Loucy (cell line): Measurements from ENCODE around the gene ENTPD8.

Experiments used
- H2AFZ ChIP-seq: fragments of 200-600 bp; sonication (generic); 2 replicates; pipeline ENCODE4 v1.6.0; 2016; ENCODE audit warnings: antibody characterized with exemption, mild to moderate bottlenecking, low read length, moderate library complexity
- H3F3A ChIP-seq: fragments of 200-600 bp; 2 replicates; pipeline ENCODE4 v1.6.0; 2016; ENCODE audit warnings: antibody characterized with exemption, low read depth, mild to moderate bottlenecking
- H3K27me3 ChIP-seq: fragments of 200-600 bp; sonication (generic); 2 replicates; pipeline ENCODE4 v1.6.1; 2014; ENCODE audit warnings: low read length, mild to moderate bottlenecking; ENCODE audit not compliant: insufficient read depth, poor library complexity, severe bottlenecking
- H3K36me3 ChIP-seq: fragments of 200-600 bp; sonication (generic); 2 replicates; pipeline ENCODE4 v1.6.1; 2016; ENCODE audit warnings: low read length; ENCODE audit not compliant: insufficient read depth
- H3K4me1 ChIP-seq: fragments of 200-600 bp; sonication (generic); 2 replicates; pipeline ENCODE4 v1.5.1; 2014; ENCODE audit warnings: low read length, mild to moderate bottlenecking; ENCODE audit not compliant: insufficient read depth, poor library complexity, severe bottlenecking
- H3K4me2 ChIP-seq: fragments of 200-600 bp; sonication (generic); 2 replicates; pipeline ENCODE4 v1.6.0; 2014; ENCODE audit warnings: antibody characterized with exemption, low read length, low read depth, mild to moderate bottlenecking; ENCODE audit not compliant: poor library complexity, severe bottlenecking
- H3K4me3 ChIP-seq: fragments of 200-600 bp; sonication (generic); 2 replicates; pipeline ENCODE4 v1.5.1; 2014; ENCODE audit warnings: low read length, mild to moderate bottlenecking, mixed read lengths; ENCODE audit not compliant: poor library complexity, severe bottlenecking
- H3K79me2 ChIP-seq: fragments of 200-600 bp; sonication (generic); 2 replicates; pipeline ENCODE4 v1.6.1; 2014; ENCODE audit warnings: low read length; ENCODE audit not compliant: insufficient read depth
- H3K9ac ChIP-seq: fragments of 200-600 bp; sonication (generic); 2 replicates; pipeline ENCODE4 v1.6.0; 2014; ENCODE audit warnings: mild to moderate bottlenecking, low read depth, low read length, moderate library complexity; ENCODE audit not compliant: poor library complexity, severe bottlenecking
- H3K9me2 ChIP-seq: fragments of 200-600 bp; sonication (generic); replicated peaks from 2 replicates; pipeline ENCODE4 v1.6.1; 2016; ENCODE audit warnings: low read depth, low read length, mixed read lengths
- H3K9me3 ChIP-seq: fragments of 200-600 bp; sonication (generic); 2 replicates; pipeline ENCODE4 v1.6.1; 2014; ENCODE audit warnings: mild to moderate bottlenecking, antibody characterized with exemption, low read length, low read depth; ENCODE audit not compliant: insufficient read depth
- H4K20me1 ChIP-seq: fragments of 200-600 bp; sonication (generic); 2 replicates; pipeline ENCODE4 v1.6.0; 2014; ENCODE audit warnings: antibody characterized with exemption, low read length, mild to moderate bottlenecking; ENCODE audit not compliant: insufficient read depth, poor library complexity, severe bottlenecking
- CTCF ChIP-seq: fragments of 200-600 bp; sonication (generic); conservative IDR thresholded peaks from 2 replicates; pipeline ENCODE4 v1.5.1; 2014; ENCODE audit warnings: mild to moderate bottlenecking, antibody characterized with exemption, low read length
- EZH2phosphoT487 ChIP-seq: fragments of 200-600 bp; IDR thresholded peaks from 2 replicates; pipeline ENCODE4 v1.6.1; 2018; ENCODE audit warnings: antibody characterized with exemption, mild to moderate bottlenecking, moderate library complexity, borderline replicate concordance

Gene ENTPD8

DNA sequence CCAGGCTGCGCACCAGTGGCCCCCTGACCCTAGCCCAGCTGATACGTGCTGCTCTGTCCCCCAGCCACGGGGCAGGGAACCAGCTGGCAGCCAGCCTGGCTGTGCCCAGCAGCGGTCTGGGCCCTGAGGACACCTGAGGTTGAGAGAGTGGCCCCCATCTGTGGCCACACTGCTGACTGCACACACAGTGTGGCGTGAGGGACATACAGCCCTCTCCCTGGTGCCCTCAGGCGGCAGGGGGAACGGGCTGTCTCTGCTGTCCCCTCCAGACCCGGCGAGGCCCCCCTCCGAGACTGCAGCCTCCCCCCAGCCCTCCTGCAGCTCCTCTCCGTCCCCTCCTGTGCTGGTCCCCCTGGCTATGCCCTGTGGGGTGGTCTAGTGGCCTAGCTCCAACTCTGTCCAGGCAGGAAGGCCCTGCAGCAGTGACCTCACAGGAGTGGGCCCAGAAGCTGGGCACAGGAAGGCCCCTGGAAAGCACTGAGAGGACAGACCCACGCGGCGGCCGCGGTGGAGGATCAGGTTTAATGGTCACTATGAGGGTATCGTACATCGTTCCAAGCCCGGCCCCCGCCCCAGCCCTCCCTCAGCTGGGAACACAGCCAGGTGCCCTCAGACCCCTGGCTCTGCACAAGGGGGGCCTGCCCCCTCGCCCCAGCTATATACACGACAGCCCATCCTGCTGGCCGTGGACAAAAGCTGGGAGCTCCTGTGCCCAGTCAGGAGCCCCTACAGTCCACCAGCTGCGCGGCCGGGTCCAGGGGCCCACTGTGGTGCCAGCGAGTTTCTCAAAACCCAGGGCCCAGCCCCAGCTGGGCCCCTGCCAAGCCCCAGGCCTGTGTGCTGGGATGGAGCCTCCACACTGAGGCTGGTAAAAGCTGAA, 6.8 kb upstream of the ENTPD8 start:
- H3K27me3 ChIP-seq = no peaks in the 10 kb centered on the region
- no peak for TF ChIP-seq CTCF
- TF ChIP-seq EZH2phosphoT487 = no peak
- H3K4me3 ChIP-seq = no peak overlapping the region
- peaks cover 12% of the 10 kb centered on the region for H3K4me1 ChIP-seq
- H3K9me3 ChIP-seq = no peaks in the 10 kb centered on the region
- H3K36me3 ChIP-seq = no peaks in the 10 kb centered on the region
- H3K9ac ChIP-seq = no peak overlapping the region
- H3F3A ChIP-seq = no peaks in the 10 kb centered on the region
- no peak overlapping the region for H2AFZ ChIP-seq
- no peak overlapping the region for H3K4me2 ChIP-seq
- H3K9me2 ChIP-seq = no peaks in the 10 kb centered on the region
- H4K20me1 ChIP-seq = no peaks in the 10 kb centered on the region
- H3K79me2 ChIP-seq = no peaks in the 10 kb centered on the region

- no peaks in the 10 kb centered on the region for H3K79me2 ChIP-seq
- H3K9me3 ChIP-seq = no peaks in the 10 kb centered on the region
- H3K27me3 ChIP-seq = no peaks in the 10 kb centered on the region
- no peaks in the 10 kb centered on the region for H3F3A ChIP-seq
- H3K9ac ChIP-seq = no peak overlapping the region
- H3K36me3 ChIP-seq = no peaks in the 10 kb centered on the region
- H4K20me1 ChIP-seq = no peaks in the 10 kb centered on the region
- TF ChIP-seq CTCF (no peak), EZH2phosphoT487 (no peak)
- H3K4me1 ChIP-seq = peaks cover 12% of the 10 kb centered on the region
- H2AFZ ChIP-seq = no peak overlapping the region
- H3K4me3 ChIP-seq = no peak overlapping the region
- no peaks in the 10 kb centered on the region for H3K9me2 ChIP-seq
- H3K4me2 ChIP-seq = no peak overlapping the region
These were observed 5.8 kb upstream of the ENTPD8 start for GRCh38 chr9:137446851-137447471.

DNA sequence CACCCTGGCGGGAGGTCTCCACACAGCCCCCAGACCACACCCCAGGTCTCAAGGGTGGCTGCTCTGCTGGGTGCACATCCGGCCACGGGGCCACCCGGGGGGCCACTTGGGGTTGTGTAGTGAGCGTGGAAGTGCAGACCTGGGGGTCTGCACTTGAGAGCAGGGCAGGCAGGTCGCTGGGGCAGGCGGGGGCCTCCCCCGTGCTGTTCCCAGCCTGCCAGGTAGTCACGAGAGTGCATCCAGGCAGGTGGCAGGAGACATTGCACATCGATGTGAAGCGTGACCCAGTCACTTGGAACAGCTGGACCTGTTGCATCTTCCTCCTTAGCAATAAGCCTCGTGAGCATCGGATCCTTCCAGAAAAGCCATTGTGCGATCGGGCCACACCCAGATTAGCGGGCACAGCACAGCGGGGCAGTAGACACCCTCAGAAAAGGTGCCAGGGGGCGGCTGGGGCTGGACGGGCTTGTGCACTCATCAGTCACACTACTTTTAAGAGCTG, 4.8 kb upstream of the ENTPD8 start:
- no peaks in the 10 kb centered on the region for H3K36me3 ChIP-seq
- no peaks in the 10 kb centered on the region for H3F3A ChIP-seq
- no peak overlapping the region for H3K4me2 ChIP-seq
- no peaks in the 10 kb centered on the region for H4K20me1 ChIP-seq
- TF ChIP-seq EZH2phosphoT487 (no peak), CTCF (no peak)
- peaks cover 12% of the 10 kb centered on the region for H3K4me1 ChIP-seq
- no peaks in the 10 kb centered on the region for H3K9me2 ChIP-seq
- no peaks in the 10 kb centered on the region for H3K27me3 ChIP-seq
- no peak overlapping the region for H2AFZ ChIP-seq
- no peaks in the 10 kb centered on the region for H3K79me2 ChIP-seq
- no peak overlapping the region for H3K4me3 ChIP-seq
- H3K9ac ChIP-seq = no peak overlapping the region
- H3K9me3 ChIP-seq = no peaks in the 10 kb centered on the region
